Measurements from ENCODE around the gene GFOD2.

DNA sequence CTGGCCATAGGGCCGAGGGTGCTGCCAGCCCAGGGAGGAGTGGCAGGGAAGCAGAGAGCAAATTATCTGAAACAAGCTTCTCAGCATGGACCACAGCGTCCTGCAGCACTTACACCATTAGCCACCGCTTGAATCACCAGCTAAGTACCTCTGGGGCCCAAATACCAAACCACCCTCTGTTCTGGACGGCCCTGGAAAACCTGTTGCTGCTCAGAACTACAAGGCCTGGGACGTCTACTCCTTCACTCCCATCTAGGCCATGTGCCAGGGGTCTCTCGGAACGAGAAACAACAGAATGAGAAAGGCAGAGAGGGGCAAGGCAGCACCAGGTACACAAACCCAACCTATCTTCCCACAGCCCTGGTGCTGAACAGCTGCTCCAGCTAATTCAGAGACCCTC lies 39.9 kb upstream of the GFOD2 start:
- TF ChIP-seq POLR2A (IDR thresholded peaks at IDR 0.05): no peak
- TF ChIP-seq, protein P1, sequence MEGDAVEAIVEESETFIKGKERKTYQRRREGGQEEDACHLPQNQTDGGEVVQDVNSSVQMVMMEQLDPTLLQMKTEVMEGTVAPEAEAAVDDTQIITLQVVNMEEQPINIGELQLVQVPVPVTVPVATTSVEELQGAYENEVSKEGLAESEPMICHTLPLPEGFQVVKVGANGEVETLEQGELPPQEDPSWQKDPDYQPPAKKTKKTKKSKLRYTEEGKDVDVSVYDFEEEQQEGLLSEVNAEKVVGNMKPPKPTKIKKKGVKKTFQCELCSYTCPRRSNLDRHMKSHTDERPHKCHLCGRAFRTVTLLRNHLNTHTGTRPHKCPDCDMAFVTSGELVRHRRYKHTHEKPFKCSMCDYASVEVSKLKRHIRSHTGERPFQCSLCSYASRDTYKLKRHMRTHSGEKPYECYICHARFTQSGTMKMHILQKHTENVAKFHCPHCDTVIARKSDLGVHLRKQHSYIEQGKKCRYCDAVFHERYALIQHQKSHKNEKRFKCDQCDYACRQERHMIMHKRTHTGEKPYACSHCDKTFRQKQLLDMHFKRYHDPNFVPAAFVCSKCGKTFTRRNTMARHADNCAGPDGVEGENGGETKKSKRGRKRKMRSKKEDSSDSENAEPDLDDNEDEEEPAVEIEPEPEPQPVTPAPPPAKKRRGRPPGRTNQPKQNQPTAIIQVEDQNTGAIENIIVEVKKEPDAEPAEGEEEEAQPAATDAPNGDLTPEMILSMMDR (IDR thresholded peaks at IDR 0.05): no peak

All from body of pancreas (tissue), 4 donors.